WERI-Rb-1 (cell line): ENCODE measurements around the gene DGKD.
"Not testable (repeated sequence)": the region's sequence is repeated elsewhere in the genome, so short reads cannot be mapped to it uniquely, and the experiment has no call there.

Experiments
- DNase-seq: peaks from one replicate; pipeline ENCODE4 v3.0.0-alpha.2; 2020
- H3K27ac ChIP-seq: fragments of 250-450 bp; sonication (Bioruptor Pico); 2 replicates; pipeline ENCODE4 v1.5.1; 2020; ENCODE audit warnings: mild to moderate bottlenecking, moderate library complexity
- H3K27me3 ChIP-seq: fragments of 250-450 bp; sonication (Bioruptor Pico); 2 replicates; pipeline ENCODE4 v1.5.1; 2021; ENCODE audit warnings: mild to moderate bottlenecking, low read depth, moderate library complexity; ENCODE audit not compliant: insufficient read depth, severe bottlenecking
- H3K36me3 ChIP-seq: fragments of 250-450 bp; sonication (Bioruptor Pico); 2 replicates; pipeline ENCODE4 v1.5.1; 2020; ENCODE audit warnings: mild to moderate bottlenecking, moderate library complexity
- H3K4me3 ChIP-seq: 2 replicates; pipeline ENCODE4 v1.5.1; 2011; ENCODE audit warnings: low read depth, mild to moderate bottlenecking, control low read depth, low read length
- H3K9me3 ChIP-seq: fragments of 250-450 bp; sonication (Bioruptor Pico); 2 replicates; pipeline ENCODE4 v1.5.1; 2021; ENCODE audit warnings: mild to moderate bottlenecking, moderate library complexity; ENCODE audit not compliant: severe bottlenecking
- TF ChIP-seq, protein P1 (sequence below): IDR thresholded peaks from 2 replicates; pipeline ENCODE4 v1.5.1; 2011; ENCODE audit warnings: low read depth, mild to moderate bottlenecking, control low read depth, inconsistent platforms, low read length

The DGKD gene

GRCh38 chr2:233387667-233388528, 33.6 kb downstream of the DGKD start:
- no peak for DNase-seq
- Histone ChIP-seq H3K27me3 (no peaks in the 10 kb centered on the region), H3K27ac (no peak overlapping the region), H3K4me3 (no peak overlapping the region), H3K36me3 (peaks cover 3% of the 10 kb centered on the region; the same call in 1 of the 2 replicates), H3K9me3 (no peaks in the 10 kb centered on the region)
- TF ChIP-seq, protein P1, sequence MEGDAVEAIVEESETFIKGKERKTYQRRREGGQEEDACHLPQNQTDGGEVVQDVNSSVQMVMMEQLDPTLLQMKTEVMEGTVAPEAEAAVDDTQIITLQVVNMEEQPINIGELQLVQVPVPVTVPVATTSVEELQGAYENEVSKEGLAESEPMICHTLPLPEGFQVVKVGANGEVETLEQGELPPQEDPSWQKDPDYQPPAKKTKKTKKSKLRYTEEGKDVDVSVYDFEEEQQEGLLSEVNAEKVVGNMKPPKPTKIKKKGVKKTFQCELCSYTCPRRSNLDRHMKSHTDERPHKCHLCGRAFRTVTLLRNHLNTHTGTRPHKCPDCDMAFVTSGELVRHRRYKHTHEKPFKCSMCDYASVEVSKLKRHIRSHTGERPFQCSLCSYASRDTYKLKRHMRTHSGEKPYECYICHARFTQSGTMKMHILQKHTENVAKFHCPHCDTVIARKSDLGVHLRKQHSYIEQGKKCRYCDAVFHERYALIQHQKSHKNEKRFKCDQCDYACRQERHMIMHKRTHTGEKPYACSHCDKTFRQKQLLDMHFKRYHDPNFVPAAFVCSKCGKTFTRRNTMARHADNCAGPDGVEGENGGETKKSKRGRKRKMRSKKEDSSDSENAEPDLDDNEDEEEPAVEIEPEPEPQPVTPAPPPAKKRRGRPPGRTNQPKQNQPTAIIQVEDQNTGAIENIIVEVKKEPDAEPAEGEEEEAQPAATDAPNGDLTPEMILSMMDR = no peak

GRCh38 chr2:233389601-233390125, 35.4 kb downstream of the DGKD start:
- Histone ChIP-seq H3K27ac (no peak overlapping the region), H3K27me3 (no peaks in the 10 kb centered on the region), H3K9me3 (no peaks in the 10 kb centered on the region), H3K4me3 (no peak overlapping the region), H3K36me3 (peaks cover 3% of the 10 kb centered on the region; the same call in 1 of the 2 replicates)
- TF ChIP-seq, protein P1 = no peak
- no peak for DNase-seq

GRCh38 chr2:233395687-233396086, 41.4 kb downstream of the DGKD start:
- H3K36me3 ChIP-seq = peaks cover 3% of the 10 kb centered on the region; the same call in 1 of the 2 replicates
- no peak for DNase-seq
- TF ChIP-seq, protein P1 = no peak
- no peak overlapping the region for H3K4me3 ChIP-seq
- no peaks in the 10 kb centered on the region for H3K27me3 ChIP-seq
- no peak overlapping the region for H3K27ac ChIP-seq
- no peaks in the 10 kb centered on the region for H3K9me3 ChIP-seq

- H3K27ac ChIP-seq, H3K27me3 ChIP-seq, DNase-seq, H3K9me3 ChIP-seq, H3K4me3 ChIP-seq, H3K36me3 ChIP-seq: not testable (repeated sequence)
Observed at GRCh38 chr2:233396726-233397665, 42.7 kb downstream of the DGKD start.

DNA sequence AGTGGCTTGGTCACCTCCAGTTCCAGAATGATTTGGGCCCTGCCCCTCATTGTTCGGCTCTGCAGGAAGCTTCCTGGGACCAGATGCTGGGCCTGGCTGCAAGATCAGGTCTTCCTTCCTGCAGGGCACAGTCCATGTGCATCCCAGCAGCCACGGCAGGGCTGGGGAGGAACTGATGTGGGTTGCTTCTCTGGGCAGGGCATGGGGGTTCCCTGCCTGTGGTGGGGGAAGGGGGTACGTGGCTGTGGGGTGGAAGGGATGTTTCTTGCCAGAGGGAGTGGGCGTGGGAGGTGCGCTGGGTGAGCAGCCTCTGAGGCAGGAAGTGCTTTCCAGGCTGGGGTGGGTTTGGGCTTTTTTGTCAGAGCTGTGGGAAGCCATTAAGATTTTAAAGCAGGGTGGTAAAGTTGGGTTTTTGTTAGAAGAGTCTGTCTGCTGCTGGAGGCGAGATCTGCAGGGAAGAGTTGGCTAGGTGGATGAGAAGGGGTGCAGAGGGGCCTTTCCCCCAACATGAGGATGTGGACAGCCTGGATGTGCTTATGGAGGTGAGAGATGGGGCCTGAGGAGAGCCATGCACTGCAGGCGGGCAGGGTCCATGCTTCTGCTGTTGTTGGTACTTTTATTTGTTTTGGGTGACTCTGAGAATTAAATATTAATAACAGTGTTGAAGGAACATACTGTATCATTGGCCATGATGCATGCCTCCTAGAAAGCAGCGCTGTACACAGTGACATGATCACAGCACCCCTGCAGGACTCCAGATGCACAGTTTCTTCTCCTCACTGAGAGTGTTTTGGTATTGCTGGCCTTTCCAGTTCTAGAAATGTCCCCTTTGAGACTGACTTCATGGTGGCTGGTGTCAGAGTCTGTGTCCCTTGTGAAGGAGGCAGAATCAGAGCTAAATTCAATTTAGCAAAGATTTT, 45.3 kb downstream of the DGKD start:
- Histone ChIP-seq H3K36me3 (no peaks in the 10 kb centered on the region), H3K27ac (no peak overlapping the region), H3K9me3 (no peaks in the 10 kb centered on the region), H3K27me3 (no peaks in the 10 kb centered on the region), H3K4me3 (no peak overlapping the region)
- no peak for DNase-seq
- TF ChIP-seq, protein P1 = no peak
